HUES6 (cell line): ENCODE data around the gene LASP1NB.
A peak's percentile ranks its signal among the peaks of the same experiment; 100 is the strongest.
"Not testable (repeated sequence)": the region's sequence is repeated elsewhere in the genome, so short reads cannot be mapped to it uniquely, and the experiment has no call there.

Experiments used
- H3K27ac ChIP-seq: 2 replicates; pipeline ENCODE4 v1.7.0; 2013; ENCODE audit warnings: low read depth, mild to moderate bottlenecking, low read length, inconsistent platforms
- H3K27me3 ChIP-seq: 2 replicates; pipeline ENCODE4 v1.6.1; 2013; ENCODE audit warnings: low read length; ENCODE audit not compliant: control insufficient read depth, insufficient read depth
- H3K36me3 ChIP-seq: 2 replicates; pipeline ENCODE4 v1.6.1; 2013; ENCODE audit warnings: low read length; ENCODE audit not compliant: control insufficient read depth, insufficient read depth
- H3K4me1 ChIP-seq: 2 replicates; pipeline ENCODE4 v1.6.1; 2013; ENCODE audit warnings: low read length; ENCODE audit not compliant: control insufficient read depth, insufficient read depth
- H3K4me3 ChIP-seq: 2 replicates; pipeline ENCODE4 v1.5.1; 2013; ENCODE audit warnings: low read depth, low read length
- H3K9ac ChIP-seq: one replicate; pipeline ENCODE4 v1.6.1; 2013; ENCODE audit warnings: mild to moderate bottlenecking, low read length
- H3K9me3 ChIP-seq: 2 replicates; pipeline ENCODE4 v1.6.1; 2013; ENCODE audit warnings: low read depth, low read length; ENCODE audit not compliant: control insufficient read depth, insufficient read depth

LASP1NB gene

DNA sequence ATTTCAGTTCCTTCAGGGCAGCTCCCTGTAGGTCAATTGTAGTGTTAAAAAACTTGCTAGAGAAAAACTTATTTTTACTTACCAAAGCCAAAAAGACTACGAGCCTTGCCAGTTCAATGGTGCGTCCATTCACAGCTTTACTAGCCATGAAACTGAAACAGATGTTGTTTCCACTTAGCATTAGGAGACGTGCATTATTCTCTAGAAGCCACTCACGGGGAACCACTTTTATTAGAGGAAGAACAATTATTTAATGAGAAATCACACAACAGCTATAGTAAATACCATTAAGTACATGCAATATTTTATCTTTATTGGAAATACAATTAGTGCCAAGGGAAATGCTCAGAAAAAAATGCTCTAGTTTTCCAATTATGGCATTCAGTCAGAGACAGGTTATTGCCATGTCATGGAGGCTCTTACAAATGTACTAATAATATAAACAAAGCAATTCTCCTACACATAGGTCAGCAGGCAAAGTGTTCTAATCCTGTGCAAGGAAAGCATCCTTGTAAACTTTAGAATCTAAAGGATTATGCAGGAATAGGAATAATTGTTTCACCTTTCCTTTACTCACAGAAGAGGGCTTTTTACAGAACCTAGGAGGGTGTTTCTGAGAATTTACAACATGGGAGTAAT lies 17.4 kb downstream of the LASP1NB start:
- no peaks in the 10 kb centered on the region for H3K27me3 ChIP-seq
- H3K4me1 ChIP-seq: peaks cover 5% of the 10 kb centered on the region; the same call in 1 of the 2 replicates
- H3K36me3 ChIP-seq: no peaks in the 10 kb centered on the region
- no peak overlapping the region for H3K4me3 ChIP-seq
- H3K9me3 ChIP-seq: no peaks in the 10 kb centered on the region
- no peak overlapping the region for H3K27ac ChIP-seq
- H3K9ac ChIP-seq: no peak overlapping the region

DNA sequence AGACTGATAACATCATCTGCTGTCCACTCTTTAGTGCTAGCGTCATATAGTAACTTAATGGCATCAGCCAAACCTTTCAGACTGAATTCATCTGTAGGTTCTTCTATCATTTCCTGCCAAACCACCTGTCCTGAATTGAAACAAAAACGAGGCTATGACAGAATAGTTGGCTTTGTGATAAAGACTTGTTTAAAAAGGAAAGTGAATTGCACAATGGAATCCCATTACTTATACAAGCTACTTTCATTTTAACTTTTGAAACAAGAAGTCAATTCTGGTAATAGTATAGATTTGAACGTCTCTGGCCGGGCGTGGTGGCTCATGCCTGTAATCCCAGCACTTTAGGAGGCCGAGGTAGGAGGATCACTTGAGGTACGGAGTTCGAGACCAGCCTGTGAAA lies 18.2 kb downstream of the LASP1NB start:
- H3K36me3 ChIP-seq: no peaks in the 10 kb centered on the region
- no peak overlapping the region for H3K27ac ChIP-seq
- H3K27me3 ChIP-seq: no peaks in the 10 kb centered on the region
- no peak overlapping the region for H3K4me3 ChIP-seq
- H3K9ac ChIP-seq: no peak overlapping the region
- peaks cover under 1% of the 10 kb centered on the region; the same call in 1 of the 2 replicates for H3K4me1 ChIP-seq
- H3K9me3 ChIP-seq: no peaks in the 10 kb centered on the region

DNA sequence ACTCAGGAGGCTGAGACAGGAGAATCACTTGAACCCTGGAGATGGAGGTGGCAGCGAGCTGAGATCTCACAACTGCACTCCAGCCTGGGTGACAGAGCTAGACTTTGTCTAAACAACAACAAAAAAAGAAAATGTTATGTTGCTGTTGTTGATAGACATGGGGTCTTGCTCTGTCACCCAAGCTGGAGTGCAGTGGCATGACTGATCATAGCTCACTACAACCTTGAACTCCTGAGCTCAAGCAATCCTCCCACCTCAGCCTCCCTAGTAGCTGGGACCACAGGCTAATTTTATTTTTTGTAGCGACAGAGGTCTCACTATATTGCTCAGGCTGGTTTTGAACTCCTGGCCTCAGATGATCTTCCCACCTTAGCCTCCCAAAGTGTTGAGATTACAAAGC lies 21.8 kb downstream of the LASP1NB start:
- H3K4me3 ChIP-seq: no peak overlapping the region
- no peaks in the 10 kb centered on the region for H3K9me3 ChIP-seq
- no peaks in the 10 kb centered on the region for H3K36me3 ChIP-seq
- no peak overlapping the region for H3K9ac ChIP-seq
- H3K27me3 ChIP-seq: no peaks in the 10 kb centered on the region
- no peak overlapping the region for H3K27ac ChIP-seq
- no peaks in the 10 kb centered on the region for H3K4me1 ChIP-seq

DNA sequence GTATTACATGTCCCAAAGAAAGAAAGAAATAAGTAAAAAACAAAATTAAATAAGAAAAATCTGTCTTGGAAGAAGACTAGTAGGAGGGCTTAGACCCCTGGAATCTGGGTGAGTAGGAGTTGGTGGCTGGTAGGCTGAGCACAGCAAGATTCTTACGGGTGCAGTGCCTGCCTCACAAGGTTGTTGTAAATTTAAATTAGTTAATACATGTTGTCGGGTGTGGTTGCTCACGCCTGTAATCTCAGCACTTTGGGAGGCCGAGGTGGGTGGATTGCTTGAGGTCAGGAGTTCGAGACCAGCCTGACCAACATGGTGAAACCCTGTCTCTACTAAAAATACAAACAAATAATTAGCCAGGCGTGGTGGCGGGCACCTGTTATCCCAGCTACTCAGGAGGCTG lies 28.4 kb downstream of the LASP1NB start:
- H3K4me1 ChIP-seq, H3K9me3 ChIP-seq, H3K4me3 ChIP-seq, H3K36me3 ChIP-seq, H3K9ac ChIP-seq, H3K27me3 ChIP-seq, H3K27ac ChIP-seq: not testable (repeated sequence)

DNA sequence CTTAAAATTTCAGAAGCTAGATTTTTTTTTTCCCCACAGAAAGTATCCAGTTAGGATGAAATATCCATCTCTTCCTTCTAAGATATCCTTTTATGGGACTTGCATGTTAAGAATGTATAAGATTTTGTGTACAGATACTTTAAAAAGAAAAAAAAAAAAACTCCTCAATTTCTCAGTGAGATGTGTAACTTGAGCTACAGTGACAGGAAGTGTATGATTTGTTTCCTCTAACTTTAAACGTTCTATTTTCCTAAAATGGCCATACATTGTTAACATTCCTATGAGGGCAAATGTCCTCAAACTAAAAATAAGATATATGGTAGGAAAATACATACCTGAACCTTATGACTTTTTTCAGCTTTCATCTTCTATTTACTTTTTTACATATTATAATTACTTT lies 32.9 kb downstream of the LASP1NB start:
- H3K27ac ChIP-seq: no peak overlapping the region

DNA sequence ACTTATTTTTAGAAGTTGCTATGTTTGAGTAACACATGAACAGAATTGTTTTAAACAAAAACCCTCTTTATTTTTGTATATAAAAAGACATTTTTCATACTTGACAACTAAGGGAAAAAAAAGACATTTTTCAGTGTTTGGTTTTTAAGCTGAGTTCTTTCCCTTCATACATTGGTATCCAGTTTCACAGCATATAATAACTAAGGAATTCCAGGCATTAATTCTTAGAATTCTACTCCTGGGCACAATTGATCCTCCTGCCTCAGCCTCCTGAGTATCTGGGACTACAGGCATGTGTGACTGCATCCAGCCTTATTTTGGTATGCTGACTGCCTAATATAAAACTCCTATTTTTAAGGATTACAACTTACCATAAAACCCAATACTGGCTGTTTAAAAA lies 33.3 kb downstream of the LASP1NB start:
- Histone ChIP-seq H3K4me1 (no peaks in the 10 kb centered on the region), H3K36me3 (no peaks in the 10 kb centered on the region), H3K27ac (no peak overlapping the region), H3K4me3 (no peak overlapping the region), H3K27me3 (no peaks in the 10 kb centered on the region), H3K9me3 (no peaks in the 10 kb centered on the region), H3K9ac (no peak overlapping the region)

More for the DNA sequence above, 32.9 kb downstream of the LASP1NB start:
- no peak overlapping the region for H3K4me3 ChIP-seq
- no peaks in the 10 kb centered on the region for H3K4me1 ChIP-seq
- H3K36me3 ChIP-seq: no peaks in the 10 kb centered on the region
- H3K27me3 ChIP-seq: no peaks in the 10 kb centered on the region
- H3K9ac ChIP-seq: no peak overlapping the region
- no peaks in the 10 kb centered on the region for H3K9me3 ChIP-seq

DNA sequence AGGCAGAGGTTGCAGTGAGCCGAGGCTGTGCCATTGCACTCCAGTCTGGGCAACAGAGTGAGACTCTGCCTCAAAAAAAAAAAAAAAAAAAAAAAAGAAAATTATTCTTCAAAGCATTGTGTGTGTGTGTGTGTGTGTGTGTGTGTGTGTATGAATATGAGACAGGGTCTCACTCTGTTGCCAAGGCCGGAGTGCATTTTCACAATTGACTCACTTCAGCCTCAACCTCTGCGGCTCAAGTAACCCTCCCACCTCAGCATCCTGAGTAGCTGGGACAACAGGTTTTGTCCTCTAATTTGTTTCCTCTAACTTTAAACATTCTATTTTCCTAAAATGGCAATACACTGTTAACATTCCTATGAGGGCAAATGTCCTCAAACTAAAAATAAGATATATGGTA lies 34.1 kb downstream of the LASP1NB start:
- H3K4me3 ChIP-seq: no peak overlapping the region
- H3K27me3 ChIP-seq: no peaks in the 10 kb centered on the region
- H3K9ac ChIP-seq: no peak overlapping the region
- no peaks in the 10 kb centered on the region for H3K4me1 ChIP-seq
- no peak overlapping the region for H3K27ac ChIP-seq
- no peaks in the 10 kb centered on the region for H3K9me3 ChIP-seq
- H3K36me3 ChIP-seq: no peaks in the 10 kb centered on the region

DNA sequence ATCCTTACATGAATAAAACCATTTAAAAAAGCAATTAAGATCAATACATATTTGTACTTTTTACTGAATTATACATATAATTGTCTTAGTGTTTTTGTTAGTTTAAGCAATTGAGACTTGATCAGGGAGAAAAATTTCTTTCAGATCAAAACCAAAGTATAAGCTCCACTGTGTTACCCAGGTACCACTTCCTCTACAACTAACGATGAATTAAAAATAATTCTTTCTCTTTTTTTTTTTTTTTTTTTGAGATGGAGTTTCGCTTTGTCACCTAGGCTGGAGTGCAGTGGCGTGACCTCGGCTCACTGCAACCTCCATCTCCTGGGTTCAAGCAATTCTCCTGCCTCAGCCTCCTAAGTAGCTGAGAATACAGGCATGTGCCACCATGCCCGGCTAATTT lies 35.0 kb downstream of the LASP1NB start:
- H3K4me3 ChIP-seq: no peak overlapping the region
- no peaks in the 10 kb centered on the region for H3K4me1 ChIP-seq
- H3K36me3 ChIP-seq: no peaks in the 10 kb centered on the region
- H3K27ac ChIP-seq: no peak overlapping the region
- no peaks in the 10 kb centered on the region for H3K27me3 ChIP-seq
- no peaks in the 10 kb centered on the region for H3K9me3 ChIP-seq
- no peak overlapping the region for H3K9ac ChIP-seq

DNA sequence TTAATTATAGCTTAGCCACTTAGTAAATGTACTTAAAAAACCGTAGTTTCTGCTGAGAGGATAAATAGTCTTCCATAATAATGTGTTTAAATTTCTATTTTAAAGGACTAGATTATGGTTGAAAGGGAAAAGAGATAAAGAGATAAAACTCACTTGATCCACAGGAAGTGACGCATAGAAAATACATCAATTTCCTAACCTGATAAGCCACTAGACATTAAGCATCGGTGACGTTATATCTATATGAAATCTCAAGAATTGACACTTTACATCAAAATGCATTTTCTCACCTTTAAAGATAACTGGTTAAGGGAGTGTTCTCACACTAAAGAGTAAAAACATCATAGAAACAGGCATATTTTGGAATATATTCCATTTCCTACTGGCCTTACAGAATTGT lies 36.0 kb downstream of the LASP1NB start:
- H3K4me3 ChIP-seq: no peak overlapping the region
- no peaks in the 10 kb centered on the region for H3K4me1 ChIP-seq
- H3K27ac ChIP-seq: no peak overlapping the region
- no peaks in the 10 kb centered on the region for H3K27me3 ChIP-seq
- no peak overlapping the region for H3K9ac ChIP-seq
- H3K36me3 ChIP-seq: no peaks in the 10 kb centered on the region
- no peaks in the 10 kb centered on the region for H3K9me3 ChIP-seq

DNA sequence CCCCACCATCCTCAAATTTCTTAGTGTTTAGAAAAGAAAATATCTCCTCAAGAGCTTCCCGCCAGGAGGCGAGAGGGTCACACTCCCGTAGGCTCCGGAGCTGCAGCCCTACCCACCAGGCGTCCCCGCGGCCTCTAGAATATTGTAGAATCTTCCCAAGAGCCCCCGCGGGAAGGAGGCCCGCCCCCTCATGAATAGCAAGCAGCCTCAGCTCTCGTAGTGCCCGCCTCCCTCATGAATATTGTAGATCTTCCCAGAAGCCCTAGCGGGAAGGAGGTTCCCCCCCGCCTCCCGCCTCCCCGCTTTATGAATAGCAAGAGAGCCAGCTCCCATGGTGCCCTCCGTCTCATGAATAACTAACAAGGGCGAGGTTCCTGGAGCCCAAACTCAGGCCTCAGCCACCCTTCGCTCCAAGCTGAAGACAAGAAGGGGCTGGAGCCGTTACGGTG lies 41.9 kb downstream of the LASP1NB start, which contains the start of gene FBXO47:
Gene FBXO47, minus strand, starts transcription at position 114 of the 449 bp plus-strand sequence. CDS start 4,378 bp downstream, outside the sequence.
- Histone ChIP-seq H3K9ac (peak within 1 kb of the TSS; percentile 46), H3K27me3 (no peaks in the 10 kb centered on the region), H3K9me3 (no peaks in the 10 kb centered on the region), H3K27ac (no peak within 1 kb of the TSS), H3K4me3 (peak within 1 kb of the TSS; percentile 33), H3K4me1 (0 out of 2 replicates have a peak, but pooled peaks cover 4% of the 10 kb centered on the region), H3K36me3 (no peaks in the 10 kb centered on the region)

DNA sequence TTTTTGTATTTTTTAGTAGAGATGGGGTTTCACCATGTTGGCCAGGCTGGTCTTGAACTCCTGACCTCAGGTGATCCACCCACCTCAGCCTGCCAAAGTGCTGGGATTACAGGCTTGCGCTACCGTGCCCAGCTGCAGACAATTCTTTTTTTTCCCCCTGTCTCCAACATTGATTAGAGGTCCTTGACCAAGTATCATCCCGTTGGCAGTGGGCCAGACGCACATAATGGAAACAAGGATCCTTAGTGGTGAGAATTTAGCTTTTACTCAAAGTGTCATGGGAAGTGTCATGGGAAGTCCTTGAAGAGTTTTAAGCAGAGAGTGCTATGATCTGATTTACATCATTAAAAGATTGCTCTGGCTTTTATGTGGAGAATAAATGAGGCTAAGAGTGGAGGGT lies 43.9 kb downstream of the LASP1NB start:
- Histone ChIP-seq H3K4me1 (0 out of 2 replicates have a peak, but pooled peaks cover 7% of the 10 kb centered on the region), H3K9me3 (no peaks in the 10 kb centered on the region), H3K9ac (no peak overlapping the region), H3K27me3 (no peaks in the 10 kb centered on the region), H3K4me3 (no peak overlapping the region), H3K27ac (no peak overlapping the region), H3K36me3 (no peaks in the 10 kb centered on the region)
